ENCODE measurements around the gene CAPN5. TPM values are rescaled to one million over a fixed set of nuclear protein-coding genes. Genes with fewer than 3 reads are reported as not detected.
A peak's percentile ranks its signal among the peaks of the same experiment; 100 is the strongest.

CAPN5 gene
- polyA plus RNA-seq, 2 of the 4 experiments (the other 2 are of a cell fraction): 9.4 to 12.9 TPM

DNA sequence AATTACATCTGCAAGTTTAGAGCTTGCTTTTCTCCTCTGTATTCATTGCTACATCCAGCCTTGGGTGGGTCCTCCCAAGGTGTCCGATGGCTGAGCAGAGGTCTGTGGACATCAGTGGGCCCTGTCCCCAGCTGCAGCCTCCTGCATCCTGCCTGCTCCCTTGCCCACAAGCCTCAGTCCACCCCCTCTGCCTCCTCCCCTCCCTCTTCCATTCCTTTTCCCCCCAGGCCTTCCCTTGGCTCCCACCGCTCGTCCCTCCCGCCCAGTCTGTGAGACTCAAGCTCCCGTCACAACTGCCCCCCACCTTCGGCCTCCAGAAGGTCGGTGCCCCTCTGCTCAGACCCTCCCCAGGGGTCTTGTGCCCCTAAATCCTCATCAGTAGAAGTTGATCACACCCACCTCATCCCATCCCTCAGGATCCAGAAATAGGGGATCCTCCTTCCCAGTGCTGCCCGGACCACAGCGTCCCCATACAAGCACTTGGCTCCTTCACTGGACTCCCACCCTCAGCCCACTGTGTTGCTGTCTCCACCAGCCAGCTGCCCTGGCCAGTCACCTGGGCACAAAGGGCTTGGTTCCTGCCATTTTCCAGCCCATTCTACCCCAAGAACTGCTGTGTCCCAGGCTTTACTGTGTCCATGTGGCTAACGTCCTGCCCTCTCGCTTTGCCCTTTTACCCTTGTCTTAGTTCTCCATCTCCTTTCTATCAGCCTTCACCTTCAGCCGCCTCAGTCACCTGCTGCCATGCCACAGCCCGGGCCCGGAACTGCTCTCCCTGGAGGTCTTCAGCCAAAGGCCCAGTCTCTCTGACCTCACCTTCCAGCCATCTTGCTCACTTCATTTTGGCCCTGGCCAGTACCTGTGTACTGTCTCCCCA lies 33.6 kb downstream of the CAPN5 start:
- no peak for FAIRE-seq
- ChIA-PET POLR2A (no interaction called here), CTCF (interaction anchor here (0.9 to 23.6 kb wide), 8 partner anchors 9 to 448 kb away, joined by 3 to 290 read pairs (median 6); no protein-coding TSS in a partner anchor)
- no peak for ATAC-seq
- no peak overlapping the region for H3K4me2 ChIP-seq
- H3K9me3 ChIP-seq: no peaks in the 10 kb centered on the region
- WGBS (ENCODE audit: missing lambda C conversion rate): 87% methylated on average over 14 of the region's 14 CpGs
- H3K27ac ChIP-seq: no peak overlapping the region
- TF ChIP-seq PHF8 (IDR thresholded peaks at IDR 0.05; ENCODE audit: borderline replicate concordance, low read depth): no peak
- TF ChIP-seq MYC (IDR thresholded peaks at IDR 0.05; ENCODE audit: borderline replicate concordance, low read length): no peak
- TF ChIP-seq HDAC2 (IDR thresholded peaks at IDR 0.05): no peak
- TF ChIP-seq, protein P1, sequence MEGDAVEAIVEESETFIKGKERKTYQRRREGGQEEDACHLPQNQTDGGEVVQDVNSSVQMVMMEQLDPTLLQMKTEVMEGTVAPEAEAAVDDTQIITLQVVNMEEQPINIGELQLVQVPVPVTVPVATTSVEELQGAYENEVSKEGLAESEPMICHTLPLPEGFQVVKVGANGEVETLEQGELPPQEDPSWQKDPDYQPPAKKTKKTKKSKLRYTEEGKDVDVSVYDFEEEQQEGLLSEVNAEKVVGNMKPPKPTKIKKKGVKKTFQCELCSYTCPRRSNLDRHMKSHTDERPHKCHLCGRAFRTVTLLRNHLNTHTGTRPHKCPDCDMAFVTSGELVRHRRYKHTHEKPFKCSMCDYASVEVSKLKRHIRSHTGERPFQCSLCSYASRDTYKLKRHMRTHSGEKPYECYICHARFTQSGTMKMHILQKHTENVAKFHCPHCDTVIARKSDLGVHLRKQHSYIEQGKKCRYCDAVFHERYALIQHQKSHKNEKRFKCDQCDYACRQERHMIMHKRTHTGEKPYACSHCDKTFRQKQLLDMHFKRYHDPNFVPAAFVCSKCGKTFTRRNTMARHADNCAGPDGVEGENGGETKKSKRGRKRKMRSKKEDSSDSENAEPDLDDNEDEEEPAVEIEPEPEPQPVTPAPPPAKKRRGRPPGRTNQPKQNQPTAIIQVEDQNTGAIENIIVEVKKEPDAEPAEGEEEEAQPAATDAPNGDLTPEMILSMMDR (IDR thresholded peaks at IDR 0.05): no peak
- TF ChIP-seq EP300 (IDR thresholded peaks at IDR 0.05): no peak
- TF ChIP-seq NFE2L2 (conservative IDR thresholded peaks at IDR 0.05; ENCODE audit: low read length): no peak
- no peak for TF ChIP-seq CEBPB (IDR thresholded peaks at IDR 0.05)
- TF ChIP-seq CHD2 (IDR thresholded peaks at IDR 0.05; ENCODE audit: low read length, partially characterized antibody): no peak
- no peak for TF ChIP-seq EHMT2 (IDR thresholded peaks at IDR 0.05; ENCODE audit: low read depth)
- TF ChIP-seq ZSCAN20 (CRISPR knock-in tag; IDR thresholded peaks at IDR 0.05): no peak
- no peak for TF ChIP-seq BHLHE40 (IDR thresholded peaks at IDR 0.05; ENCODE audit: low read depth, low read length)
- no peak overlapping the region for H3K4me3 ChIP-seq
- H3K4me1 ChIP-seq: no peaks in the 10 kb centered on the region; the same call in 2 of the 3 replicates
- no peak for DNase-seq (ENCODE audit: low read depth in 1 of 2, low spot score in 1 of 2)

DNA sequence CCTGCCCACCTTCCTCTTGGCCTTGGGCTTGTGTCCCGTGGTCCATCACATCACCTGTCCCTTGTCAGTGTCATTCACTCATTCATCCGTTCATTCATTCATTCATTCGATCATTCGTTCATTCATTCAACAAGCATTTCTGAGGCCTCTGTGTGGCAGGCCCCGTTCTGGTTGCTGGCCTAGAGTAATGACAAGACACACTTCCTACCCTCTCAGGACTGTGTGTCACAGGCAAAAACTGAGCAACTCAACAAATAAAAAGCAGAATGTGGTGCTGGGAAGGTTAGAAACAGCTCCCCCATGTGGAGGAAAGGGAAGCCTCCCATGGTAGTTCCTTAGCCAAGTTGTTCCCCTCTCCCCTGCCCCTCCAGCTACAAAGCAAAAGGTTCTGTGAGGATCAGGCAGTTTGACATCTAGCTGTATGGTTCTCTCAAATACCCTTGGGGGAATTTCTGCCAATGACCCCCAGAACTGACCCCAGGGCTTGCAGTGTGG lies 34.3 kb downstream of the CAPN5 start:
- ChIA-PET CTCF (interaction anchor here (0.6 to 23.6 kb wide), 12 partner anchors 9 to 457 kb away, joined by 3 to 290 read pairs (median 4); no protein-coding TSS in a partner anchor), POLR2A (no interaction called here)
- WGBS (ENCODE audit: missing lambda C conversion rate): 79% methylated on average over 5 of the region's 5 CpGs
- DNase-seq (ENCODE audit: low read depth in 1 of 2, low spot score in 1 of 2) (peak; percentile 56 to 57), FAIRE-seq (no peak), ATAC-seq (peak; percentile 27 to 75; a peak in 4 of 6 replicates)
- TF ChIP-seq, protein P1 (IDR thresholded peaks at IDR 0.05): peak; percentile 48
- TF ChIP-seq HOXB13 (CRISPR knock-in tag; IDR thresholded peaks at IDR 0.05; ENCODE audit: low read depth) (no peak), RAD21 (conservative IDR thresholded peaks at IDR 0.05 in 1 of 2, IDR thresholded peaks at IDR 0.05 in 1 of 2) (peak in 1 of 2 experiments; percentile 21; a peak in 2 of 5 replicates), SMC3 (IDR thresholded peaks at IDR 0.05) (peak; percentile 34; the same call in 2 of the 3 replicates)
- Histone ChIP-seq H3K4me3 (no peak overlapping the region), H3K4me2 (no peak overlapping the region), H3K9me3 (no peaks in the 10 kb centered on the region), H3K27ac (no peak overlapping the region), H3K4me1 (peaks cover 6% of the 10 kb centered on the region)
